Jurkat, Clone E6-1 (cell line): ENCODE data around the gene COL18A1.
"Not testable (repeated sequence)": the region's sequence is repeated elsewhere in the genome, so short reads cannot be mapped to it uniquely, and the experiment has no call there.

Experiments used
- DNase-seq: peaks from one replicate; pipeline ENCODE4 v3.0.0-alpha.2; 2011; ENCODE audit warnings: low read depth, low spot score
- H3K4me3 ChIP-seq: 2 replicates; pipeline ENCODE4 v1.5.1; 2011; ENCODE audit warnings: mild to moderate bottlenecking, low read length, control low read depth, moderate library complexity

COL18A1 gene

GRCh38 chr21:45516071-45516670, 111.2 kb downstream of the COL18A1 start:
- no peak for DNase-seq
- no peak overlapping the region for H3K4me3 ChIP-seq

- no peak for DNase-seq
Observed at GRCh38 chr21:45516671-45517151, 111.7 kb downstream of the COL18A1 start.

GRCh38 chr21:45517249-45518065, 112.5 kb downstream of the COL18A1 start:
- no peak for DNase-seq
- no peak overlapping the region for H3K4me3 ChIP-seq

More at GRCh38 chr21:45516671-45517151, 111.7 kb downstream of the COL18A1 start:
- no peak overlapping the region for H3K4me3 ChIP-seq

GRCh38 chr21:45518742-45519141, 113.8 kb downstream of the COL18A1 start:
- no peak for DNase-seq
- no peak overlapping the region for H3K4me3 ChIP-seq

GRCh38 chr21:45519182-45519581, 114.2 kb downstream of the COL18A1 start:
- H3K4me3 ChIP-seq, result no peak overlapping the region
- DNase-seq, result no peak

- DNase-seq, result no peak
- no peak overlapping the region for H3K4me3 ChIP-seq
Observed at GRCh38 chr21:45521241-45521640, 116.3 kb downstream of the COL18A1 start.

GRCh38 chr21:45522381-45522780, 117.4 kb downstream of the COL18A1 start:
- H3K4me3 ChIP-seq, result no peak overlapping the region
- no peak for DNase-seq

GRCh38 chr21:45522986-45523385, 118.0 kb downstream of the COL18A1 start:
- H3K4me3 ChIP-seq, result no peak overlapping the region
- DNase-seq, result no peak

- DNase-seq, result no peak
- H3K4me3 ChIP-seq, result no peak overlapping the region
Observed at GRCh38 chr21:45523411-45524101, 118.6 kb downstream of the COL18A1 start.

GRCh38 chr21:45524756-45525152, 119.8 kb downstream of the COL18A1 start:
- no peak for DNase-seq
- no peak overlapping the region for H3K4me3 ChIP-seq

- H3K4me3 ChIP-seq, result no peak overlapping the region
- DNase-seq, result no peak
Observed at GRCh38 chr21:45525153-45525909, 120.4 kb downstream of the COL18A1 start.

GRCh38 chr21:45525910-45526306, 120.9 kb downstream of the COL18A1 start:
- H3K4me3 ChIP-seq, result no peak overlapping the region
- DNase-seq, result no peak

- DNase-seq, H3K4me3 ChIP-seq: not testable (repeated sequence)
Observed at GRCh38 chr21:45527151-45527999, 122.4 kb downstream of the COL18A1 start.

GRCh38 chr21:45528028-45528705, 123.2 kb downstream of the COL18A1 start:
- no peak overlapping the region for H3K4me3 ChIP-seq
- DNase-seq, result no peak

GRCh38 chr21:45528981-45529784, 124.2 kb downstream of the COL18A1 start:
- no peak for DNase-seq
- H3K4me3 ChIP-seq, result no peak overlapping the region

- H3K4me3 ChIP-seq, result no peak overlapping the region
Observed at GRCh38 chr21:45529785-45530422, 124.9 kb downstream of the COL18A1 start.

More at GRCh38 chr21:45529785-45530422, 124.9 kb downstream of the COL18A1 start:
- no peak for DNase-seq
